ENCODE results near the gene RNF187.

RNF187 gene

DNA sequence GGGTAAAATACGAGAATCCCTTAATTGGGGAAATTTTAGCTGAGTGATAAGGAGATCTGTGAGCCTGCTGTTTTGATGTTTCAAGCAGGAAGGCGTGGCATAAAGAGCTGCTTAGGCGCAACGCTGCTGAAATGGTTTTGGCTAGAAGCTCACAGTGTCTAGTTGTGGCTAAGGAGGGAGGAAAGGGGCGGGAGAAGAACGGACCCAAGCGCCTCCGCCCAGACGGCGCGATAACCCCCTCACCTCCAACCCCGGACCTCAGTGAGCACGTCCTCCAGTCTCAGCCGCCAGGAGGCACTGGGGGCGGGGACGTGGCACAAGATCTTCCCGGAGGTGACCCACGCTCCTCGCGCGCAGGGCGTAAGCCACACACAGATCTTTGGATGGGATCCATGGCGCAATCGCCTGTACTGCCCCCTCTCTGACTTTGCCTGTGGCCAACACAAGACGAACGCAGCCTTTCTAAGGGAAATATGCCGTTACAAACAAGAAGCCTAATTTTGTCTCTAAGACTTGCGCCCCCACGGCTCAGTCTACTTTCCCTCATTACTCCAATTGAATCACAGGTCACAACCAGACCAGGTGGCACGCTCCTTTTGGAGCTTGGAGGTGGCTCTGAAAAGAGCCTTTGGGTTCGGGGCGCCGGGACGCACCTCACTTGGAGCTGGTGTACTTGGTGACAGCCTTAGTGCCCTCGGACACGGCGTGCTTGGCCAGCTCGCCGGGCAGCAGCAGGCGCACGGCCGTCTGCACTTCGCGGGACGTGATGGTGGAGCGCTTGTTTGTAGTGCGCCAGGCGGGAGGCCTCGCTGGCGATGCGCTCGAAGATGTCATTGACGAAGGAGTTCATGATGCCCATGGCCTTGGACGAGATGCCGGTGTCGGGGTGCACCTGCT, 23.4 kb upstream of the RNF187 start:
- no peak overlapping the region for H3K27ac ChIP-seq (ENCODE audit: low read length)
- no peaks in the 10 kb centered on the region for H3K4me1 ChIP-seq (ENCODE audit: insufficient read depth, low read length)
- no peak overlapping the region for H3K4me2 ChIP-seq (ENCODE audit: insufficient read depth, low read length)
- H3K9me3 ChIP-seq (ENCODE audit: insufficient read depth, low read length, severe bottlenecking), result no peaks in the 10 kb centered on the region
- TF ChIP-seq EZH2 (IDR thresholded peaks at IDR 0.05; ENCODE audit: borderline replicate concordance, low read depth, low read length, severe bottlenecking), result no peak
- TF ChIP-seq CTCF (IDR thresholded peaks at IDR 0.05; ENCODE audit: borderline replicate concordance, extremely low read depth, low read length, poor library complexity, severe bottlenecking), result no peak
- ATAC-seq (ENCODE audit: insufficient read depth, low read depth) (no peak), DNase-seq (no peak)
- no peak overlapping the region for H3K9ac ChIP-seq (ENCODE audit: low read depth, low read length)
- no peaks in the 10 kb centered on the region for H3K36me3 ChIP-seq (ENCODE audit: insufficient read depth, low read length)
- no peaks in the 10 kb centered on the region for H4K20me1 ChIP-seq (ENCODE audit: insufficient read depth, low read length)
- H2AFZ ChIP-seq (ENCODE audit: low read depth, low read length), result no peak overlapping the region
- no peak overlapping the region for H3K4me3 ChIP-seq (ENCODE audit: low read depth in 1 of 2, low read length in 2 of 2)
- no peaks in the 10 kb centered on the region for H3K79me2 ChIP-seq (ENCODE audit: insufficient read depth, low read length)
- peaks cover 14% of the 10 kb centered on the region for H3K27me3 ChIP-seq (ENCODE audit: insufficient read depth, low read length, poor library complexity)

DNA sequence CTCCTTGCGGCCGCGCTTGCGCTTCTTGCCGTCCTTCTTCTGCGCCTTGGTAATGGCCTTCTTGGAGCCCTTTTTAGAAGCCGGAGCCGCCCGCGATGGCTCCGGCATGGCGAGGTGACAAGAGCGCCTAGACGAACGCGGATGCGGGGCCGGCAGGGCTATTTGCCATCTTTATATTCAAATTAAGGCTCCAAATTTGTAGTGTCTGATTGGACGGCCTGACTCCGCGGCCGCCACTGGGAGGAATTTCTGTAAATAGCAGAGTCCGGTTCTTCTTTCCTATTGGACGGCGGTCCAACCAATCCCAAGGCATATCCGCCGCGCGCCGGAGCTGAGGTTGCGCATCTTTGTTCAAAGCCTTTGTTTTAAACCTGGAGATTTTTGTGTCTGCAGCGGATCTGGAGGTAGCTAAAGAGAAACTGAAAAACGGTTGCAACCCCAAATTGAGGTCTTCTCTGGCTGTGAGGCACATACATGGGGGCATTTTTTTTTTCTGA, 22.6 kb upstream of the RNF187 start:
- no peak overlapping the region for H3K4me3 ChIP-seq (ENCODE audit: low read depth in 1 of 2, low read length in 2 of 2)
- ATAC-seq (ENCODE audit: insufficient read depth, low read depth), result no peak
- TF ChIP-seq CTCF (IDR thresholded peaks at IDR 0.05; ENCODE audit: borderline replicate concordance, extremely low read depth, low read length, poor library complexity, severe bottlenecking) (no peak), EZH2 (IDR thresholded peaks at IDR 0.05; ENCODE audit: borderline replicate concordance, low read depth, low read length, severe bottlenecking) (no peak)
- no peaks in the 10 kb centered on the region for H3K36me3 ChIP-seq (ENCODE audit: insufficient read depth, low read length)
- no peaks in the 10 kb centered on the region for H4K20me1 ChIP-seq (ENCODE audit: insufficient read depth, low read length)
- no peaks in the 10 kb centered on the region for H3K4me1 ChIP-seq (ENCODE audit: insufficient read depth, low read length)
- peaks cover 14% of the 10 kb centered on the region for H3K27me3 ChIP-seq (ENCODE audit: insufficient read depth, low read length, poor library complexity)
- H3K9ac ChIP-seq (ENCODE audit: low read depth, low read length), result no peak overlapping the region
- no peak overlapping the region for H2AFZ ChIP-seq (ENCODE audit: low read depth, low read length)
- H3K27ac ChIP-seq (ENCODE audit: low read length), result no peak overlapping the region
- no peaks in the 10 kb centered on the region for H3K79me2 ChIP-seq (ENCODE audit: insufficient read depth, low read length)
- no peak for DNase-seq
- H3K4me2 ChIP-seq (ENCODE audit: insufficient read depth, low read length), result no peak overlapping the region
- no peaks in the 10 kb centered on the region for H3K9me3 ChIP-seq (ENCODE audit: insufficient read depth, low read length, severe bottlenecking)

- Histone ChIP-seq H3K36me3 (ENCODE audit: insufficient read depth, low read length) (no peaks in the 10 kb centered on the region), H3K4me1 (ENCODE audit: insufficient read depth, low read length) (no peaks in the 10 kb centered on the region), H3K27ac (ENCODE audit: low read length) (no peak overlapping the region), H4K20me1 (ENCODE audit: insufficient read depth, low read length) (no peaks in the 10 kb centered on the region), H3K79me2 (ENCODE audit: insufficient read depth, low read length) (no peaks in the 10 kb centered on the region), H3K27me3 (ENCODE audit: insufficient read depth, low read length, poor library complexity) (peaks cover 14% of the 10 kb centered on the region), H3K9ac (ENCODE audit: low read depth, low read length) (no peak overlapping the region), H3K4me3 (ENCODE audit: low read depth in 1 of 2, low read length in 2 of 2) (no peak overlapping the region), H2AFZ (ENCODE audit: low read depth, low read length) (no peak overlapping the region), H3K4me2 (ENCODE audit: insufficient read depth, low read length) (no peak overlapping the region), H3K9me3 (ENCODE audit: insufficient read depth, low read length, severe bottlenecking) (no peaks in the 10 kb centered on the region)
- ATAC-seq (ENCODE audit: insufficient read depth, low read depth) (no peak), DNase-seq (no peak)
- no peak for TF ChIP-seq CTCF (IDR thresholded peaks at IDR 0.05; ENCODE audit: borderline replicate concordance, extremely low read depth, low read length, poor library complexity, severe bottlenecking)
- no peak for TF ChIP-seq EZH2 (IDR thresholded peaks at IDR 0.05; ENCODE audit: borderline replicate concordance, low read depth, low read length, severe bottlenecking)
Observed at GRCh38 chr1:228465141-228465540, 22.0 kb upstream of the RNF187 start.

Measured in DND-41 (cell line).